HCT116 (cell line): Measurements from ENCODE around the gene CRIM1. TPM values are rescaled to one million over a fixed set of nuclear protein-coding genes. Genes with fewer than 3 reads are reported as not detected.

Experiments used
- ATAC-seq: fragments of 200-7000 bp; cut with Tn5 transposase; 2 replicates; pipeline ENCODE4 v1.9.1; 2020; ENCODE audit warnings: mild to moderate bottlenecking, moderate library complexity
- BruUV-seq: library from RNA; stranded (reverse); fragments of 400-500 nt; replicated peaks from 2 replicates; lab custom pipeline; 2021; lab: Mats Ljungman, UMichigan
- CTCF ChIA-PET: fragments of 300-600 bp; sonication (Branson Sonifier 250); formaldehyde crosslinking; loops from one replicate; lab custom pipeline; 2021; ENCODE audit warnings: antibody characterized with exemption; lab: Charles Lee
- POLR2A ChIA-PET: fragments of 300-600, 350-600 bp; sonication (Branson Sonifier 250); formaldehyde crosslinking; loops from one replicate; lab custom pipeline; 2021; ENCODE audit warnings: antibody characterized with exemption; lab: Charles Lee
- RAD21 ChIA-PET, 2 experiments: fragments of 300-600 bp; sonication (Branson Sonifier 250); formaldehyde crosslinking; loops; one replicate each; lab custom pipeline; 2023; ENCODE audit warnings: low total read pairs in 2 of 2; ENCODE audit not compliant: uncharacterized antibody in 2 of 2, unreplicated experiment in 2 of 2, low non-redundant PET in 1 of 2; lab: Charles Lee
- DNase-seq: peaks from one replicate; pipeline ENCODE4 v3.0.0-alpha.2; 2010; ENCODE audit warnings: low read depth, low spot score
- H2AFZ ChIP-seq: fragments of 200-600 bp; shearing (Covaris generic), sonication (generic); 2 replicates; pipeline ENCODE4 v1.6.1; 2017; ENCODE audit warnings: low read depth, mixed run types, mixed read lengths, antibody characterized with exemption, low read length; ENCODE audit not compliant: poor library complexity, severe bottlenecking
- H3K27ac ChIP-seq: 2 replicates; pipeline ENCODE4 v1.5.1; 2012; ENCODE audit warnings: low read depth, low read length
- H3K27me3 ChIP-seq: fragments of 200-600 bp; sonication (generic); 2 replicates; pipeline ENCODE4 v1.6.1; 2016; ENCODE audit warnings: mixed run types, low read length, mixed read lengths; ENCODE audit not compliant: insufficient read depth
- H3K36me3 ChIP-seq, 2 experiments: fragments of 200-500 bp in 1 of 2; fragments of 200-600 bp in 1 of 2; sonication (Bioruptor generic) in 1 of 2; sonication (generic) in 1 of 2; 2 replicates each; pipeline versions ENCODE4 v1.5.1 to v1.6.1; 2014 to 2016; ENCODE audit warnings: low read length in 2 of 2, inconsistent platforms in 1 of 2, mixed read lengths in 1 of 2, mixed run types in 1 of 2; ENCODE audit not compliant: insufficient read depth in 2 of 2, control insufficient read depth in 1 of 2
- H3K4me1 ChIP-seq, 2 experiments: fragments of 200-600 bp in 1 of 2; sonication (generic) in 1 of 2; 2 replicates each; pipeline versions ENCODE4 v1.5.1 to v1.6.1; 2012 to 2017; ENCODE audit warnings: low read length in 2 of 2, inconsistent platforms in 1 of 2, mild to moderate bottlenecking in 1 of 2, mixed read lengths in 1 of 2, mixed run types in 1 of 2, moderate library complexity in 1 of 2; ENCODE audit not compliant: insufficient read depth in 2 of 2, control insufficient read depth in 1 of 2
- H3K4me2 ChIP-seq: fragments of 200-600 bp; sonication (generic); 2 replicates; pipeline ENCODE4 v1.6.1; 2017; ENCODE audit warnings: mixed run types, low read length, mixed read lengths
- H3K4me3 ChIP-seq, 2 experiments: fragments of 200-600 bp in 1 of 2; sonication (generic) in 1 of 2; replicated peaks in 1 of 2; 2 replicates each; pipeline ENCODE4 v1.5.1; 2011 to 2016; ENCODE audit warnings: low read length in 2 of 2, control low read depth in 1 of 2, low read depth in 1 of 2, mild to moderate bottlenecking in 1 of 2, mixed read lengths in 1 of 2, mixed run types in 1 of 2
- H3K79me2 ChIP-seq: fragments of 200-600 bp; sonication (generic); 2 replicates; pipeline ENCODE4 v1.6.1; 2017; ENCODE audit warnings: mild to moderate bottlenecking, mixed run types, low read length, moderate library complexity, mixed read lengths; ENCODE audit not compliant: insufficient read depth
- H3K9ac ChIP-seq: fragments of 200-600 bp; sonication (generic); 2 replicates; pipeline ENCODE4 v1.6.1; 2016; ENCODE audit warnings: low read length, mixed read lengths
- H3K9me2 ChIP-seq: fragments of 200-600 bp; sonication (generic), shearing (Covaris generic); 2 replicates; pipeline ENCODE4 v1.6.1; 2017; ENCODE audit warnings: mixed run types, mild to moderate bottlenecking, moderate library complexity; ENCODE audit not compliant: insufficient read depth
- H3K9me3 ChIP-seq, 2 experiments: fragments of 200-500 bp in 1 of 2; fragments of 200-600 bp in 1 of 2; sonication (Bioruptor generic) in 1 of 2; sonication (generic) in 1 of 2; 2 replicates each; pipeline ENCODE4 v1.6.1; 2014 to 2017; ENCODE audit warnings: low read length in 2 of 2, mixed read lengths in 2 of 2, inconsistent platforms in 1 of 2, low read depth in 1 of 2, mild to moderate bottlenecking in 1 of 2, mixed run types in 1 of 2, moderate library complexity in 1 of 2; ENCODE audit not compliant: control insufficient read depth in 1 of 2, insufficient read depth in 1 of 2
- H4K20me1 ChIP-seq: fragments of 200-600 bp; sonication (generic), shearing (Covaris generic); 2 replicates; pipeline ENCODE4 v1.6.1; 2017; ENCODE audit warnings: mixed run types, mild to moderate bottlenecking, moderate library complexity; ENCODE audit not compliant: insufficient read depth
- ATF3 ChIP-seq: IDR thresholded peaks from 2 replicates; pipeline ENCODE4 v1.6.1; 2012
- CBX3 ChIP-seq: IDR thresholded peaks from 2 replicates; pipeline ENCODE4 v1.6.1; 2012; ENCODE audit warnings: low read depth
- EGR1 ChIP-seq: IDR thresholded peaks from 2 replicates; pipeline ENCODE4 v1.6.1; 2012; ENCODE audit warnings: low read depth
- ELF1 ChIP-seq: IDR thresholded peaks from 2 replicates; pipeline ENCODE4 v1.6.1; 2012; ENCODE audit warnings: low read depth, borderline replicate concordance
- EZH2 ChIP-seq: fragments of 200-600 bp; sonication (generic); IDR thresholded peaks from 2 replicates; pipeline ENCODE4 v1.6.1; 2017; ENCODE audit warnings: antibody characterized with exemption, mixed run types
- FOSL1 ChIP-seq: IDR thresholded peaks from 2 replicates; pipeline ENCODE4 v1.6.1; 2012; ENCODE audit warnings: low read depth
- JUND ChIP-seq: IDR thresholded peaks from 2 replicates; pipeline ENCODE4 v1.6.1; 2012
- MAX ChIP-seq: IDR thresholded peaks from 2 replicates; pipeline ENCODE4 v1.6.1; 2012
- POLR2A ChIP-seq: IDR thresholded peaks from 2 replicates; pipeline ENCODE4 v1.7.0; 2011; ENCODE audit warnings: borderline replicate concordance; ENCODE audit not compliant: insufficient read depth, insufficient read length; ENCODE audit errors: extremely low read depth
- POLR2AphosphoS5 ChIP-seq: IDR thresholded peaks from 2 replicates; pipeline ENCODE4 v1.6.1; 2011; ENCODE audit warnings: mild to moderate bottlenecking, low read depth, low read length, moderate library complexity
- SIN3A ChIP-seq: IDR thresholded peaks from 2 replicates; pipeline ENCODE4 v1.6.1; 2012; ENCODE audit warnings: low read depth
- SRF ChIP-seq: IDR thresholded peaks from 2 replicates; pipeline ENCODE4 v1.6.1; 2012; ENCODE audit warnings: low read depth
- TCF7L2 ChIP-seq: IDR thresholded peaks from 2 replicates; pipeline ENCODE4 v1.7.0; 2011; ENCODE audit warnings: borderline replicate concordance, inconsistent platforms; ENCODE audit not compliant: insufficient read depth, insufficient read length; ENCODE audit errors: extremely low read depth
- YY1 ChIP-seq: IDR thresholded peaks from 2 replicates; pipeline ENCODE4 v1.6.1; 2011; ENCODE audit warnings: low read length, low read depth, moderate library complexity, mild to moderate bottlenecking; ENCODE audit not compliant: insufficient replicate concordance; ENCODE audit errors: extremely low read depth
- ZBTB33 ChIP-seq: IDR thresholded peaks from 2 replicates; pipeline ENCODE4 v1.6.1; 2011; ENCODE audit warnings: mild to moderate bottlenecking, low read length, moderate library complexity; ENCODE audit not compliant: insufficient replicate concordance; ENCODE audit errors: extremely low read depth
- ZFX ChIP-seq: fragments of 450-650 bp; IDR thresholded peaks from 2 replicates; pipeline ENCODE4 v1.6.1; 2017
- intact Hi-C: fragments of 100-400 bp; cut with micrococcal nuclease; formaldehyde crosslinking; loops from 2 replicates; pipeline ENCODE4 v1.10.0; 2022
- total RNA-seq: library from RNA; stranded (reverse); gene quantifications from one replicate; pipeline ENCODE4 v1.2.1, GENCODE V29; 2021; ENCODE audit not compliant: unreplicated experiment
- TF ChIP-seq, protein P1 (sequence below): IDR thresholded peaks from 2 replicates; pipeline ENCODE4 v1.6.1; 2012; ENCODE audit warnings: low read depth
- TF ChIP-seq, protein P2 (sequence below), 3 experiments: fragments of 200-600 bp in 1 of 3; sonication (generic) in 1 of 3; IDR thresholded peaks in 2 of 3; conservative IDR thresholded peaks in 1 of 3; 2 replicates each; pipeline ENCODE4 v1.5.1; 2012 to 2017; ENCODE audit warnings: low read depth in 2 of 3, low read length in 2 of 3, antibody characterized with exemption in 1 of 3, borderline replicate concordance in 1 of 3, control low read depth in 1 of 3, mild to moderate bottlenecking in 1 of 3, mixed read lengths in 1 of 3, mixed run types in 1 of 3, moderate library complexity in 1 of 3; ENCODE audit not compliant: insufficient read depth in 1 of 3

The CRIM1 gene
- total RNA-seq, 1 experiment from 2014 or later: 27.2 TPM

GRCh38 chr2:36540986-36541754 lies 185.6 kb downstream of the CRIM1 start:
- H3K4me1 ChIP-seq: 0 out of 4 replicates have a peak, but pooled peaks cover 0 to 6% of the 10 kb centered on the region in 2 experiments
- no peaks in the 10 kb centered on the region for H4K20me1 ChIP-seq
- DNase-seq (no peak), ATAC-seq (no peak)
- no peak overlapping the region for H3K4me3 ChIP-seq
- H3K27ac ChIP-seq: no peak overlapping the region
- no peaks in the 10 kb centered on the region for H3K9me3 ChIP-seq
- intact Hi-C loops: no loop called here
- H3K9ac ChIP-seq: no peak overlapping the region
- no peaks in the 10 kb centered on the region for H3K79me2 ChIP-seq
- H3K27me3 ChIP-seq: no peaks in the 10 kb centered on the region
- TF ChIP-seq JUND (no peak), POLR2A (no peak), POLR2AphosphoS5 (no peak), FOSL1 (no peak), MAX (no peak), YY1 (no peak), EZH2 (no peak), TCF7L2 (no peak), ELF1 (no peak), ZBTB33 (no peak), ATF3 (no peak), ZFX (no peak), SIN3A (no peak), CBX3 (no peak), SRF (no peak), EGR1 (no peak)
- TF ChIP-seq, protein P1, sequence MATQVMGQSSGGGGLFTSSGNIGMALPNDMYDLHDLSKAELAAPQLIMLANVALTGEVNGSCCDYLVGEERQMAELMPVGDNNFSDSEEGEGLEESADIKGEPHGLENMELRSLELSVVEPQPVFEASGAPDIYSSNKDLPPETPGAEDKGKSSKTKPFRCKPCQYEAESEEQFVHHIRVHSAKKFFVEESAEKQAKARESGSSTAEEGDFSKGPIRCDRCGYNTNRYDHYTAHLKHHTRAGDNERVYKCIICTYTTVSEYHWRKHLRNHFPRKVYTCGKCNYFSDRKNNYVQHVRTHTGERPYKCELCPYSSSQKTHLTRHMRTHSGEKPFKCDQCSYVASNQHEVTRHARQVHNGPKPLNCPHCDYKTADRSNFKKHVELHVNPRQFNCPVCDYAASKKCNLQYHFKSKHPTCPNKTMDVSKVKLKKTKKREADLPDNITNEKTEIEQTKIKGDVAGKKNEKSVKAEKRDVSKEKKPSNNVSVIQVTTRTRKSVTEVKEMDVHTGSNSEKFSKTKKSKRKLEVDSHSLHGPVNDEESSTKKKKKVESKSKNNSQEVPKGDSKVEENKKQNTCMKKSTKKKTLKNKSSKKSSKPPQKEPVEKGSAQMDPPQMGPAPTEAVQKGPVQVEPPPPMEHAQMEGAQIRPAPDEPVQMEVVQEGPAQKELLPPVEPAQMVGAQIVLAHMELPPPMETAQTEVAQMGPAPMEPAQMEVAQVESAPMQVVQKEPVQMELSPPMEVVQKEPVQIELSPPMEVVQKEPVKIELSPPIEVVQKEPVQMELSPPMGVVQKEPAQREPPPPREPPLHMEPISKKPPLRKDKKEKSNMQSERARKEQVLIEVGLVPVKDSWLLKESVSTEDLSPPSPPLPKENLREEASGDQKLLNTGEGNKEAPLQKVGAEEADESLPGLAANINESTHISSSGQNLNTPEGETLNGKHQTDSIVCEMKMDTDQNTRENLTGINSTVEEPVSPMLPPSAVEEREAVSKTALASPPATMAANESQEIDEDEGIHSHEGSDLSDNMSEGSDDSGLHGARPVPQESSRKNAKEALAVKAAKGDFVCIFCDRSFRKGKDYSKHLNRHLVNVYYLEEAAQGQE: no peak
- TF ChIP-seq, protein P2, sequence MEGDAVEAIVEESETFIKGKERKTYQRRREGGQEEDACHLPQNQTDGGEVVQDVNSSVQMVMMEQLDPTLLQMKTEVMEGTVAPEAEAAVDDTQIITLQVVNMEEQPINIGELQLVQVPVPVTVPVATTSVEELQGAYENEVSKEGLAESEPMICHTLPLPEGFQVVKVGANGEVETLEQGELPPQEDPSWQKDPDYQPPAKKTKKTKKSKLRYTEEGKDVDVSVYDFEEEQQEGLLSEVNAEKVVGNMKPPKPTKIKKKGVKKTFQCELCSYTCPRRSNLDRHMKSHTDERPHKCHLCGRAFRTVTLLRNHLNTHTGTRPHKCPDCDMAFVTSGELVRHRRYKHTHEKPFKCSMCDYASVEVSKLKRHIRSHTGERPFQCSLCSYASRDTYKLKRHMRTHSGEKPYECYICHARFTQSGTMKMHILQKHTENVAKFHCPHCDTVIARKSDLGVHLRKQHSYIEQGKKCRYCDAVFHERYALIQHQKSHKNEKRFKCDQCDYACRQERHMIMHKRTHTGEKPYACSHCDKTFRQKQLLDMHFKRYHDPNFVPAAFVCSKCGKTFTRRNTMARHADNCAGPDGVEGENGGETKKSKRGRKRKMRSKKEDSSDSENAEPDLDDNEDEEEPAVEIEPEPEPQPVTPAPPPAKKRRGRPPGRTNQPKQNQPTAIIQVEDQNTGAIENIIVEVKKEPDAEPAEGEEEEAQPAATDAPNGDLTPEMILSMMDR (IDR thresholded peaks at IDR 0.05 in 2 of 3, conservative IDR thresholded peaks at IDR 0.05 in 1 of 3; ENCODE audit: borderline replicate concordance in 1 of 3, insufficient read depth in 1 of 3, low read depth in 2 of 3, low read length in 2 of 3): no peak
- no peaks in the 10 kb centered on the region for H3K9me2 ChIP-seq
- BruUV-seq: no TSS peak
- no peak overlapping the region for H3K4me2 ChIP-seq
- peaks cover 2 to 11% of the 10 kb centered on the region in 2 experiments; a peak in 2 of 4 replicates for H3K36me3 ChIP-seq
- POLR2A ChIA-PET: no interaction called here
- CTCF ChIA-PET: no interaction called here
- RAD21 ChIA-PET: no interaction called here
- no peak overlapping the region for H2AFZ ChIP-seq
